WERI-Rb-1 (cell line): ENCODE results near the gene PARP4.
"Not testable (repeated sequence)": the region's sequence is repeated elsewhere in the genome, so short reads cannot be mapped to it uniquely, and the experiment has no call there.

Experiments
- DNase-seq: peaks from one replicate; pipeline ENCODE4 v3.0.0-alpha.2; 2020
- H3K27ac ChIP-seq: fragments of 250-450 bp; sonication (Bioruptor Pico); 2 replicates; pipeline ENCODE4 v1.5.1; 2020; ENCODE audit warnings: mild to moderate bottlenecking, moderate library complexity
- H3K27me3 ChIP-seq: fragments of 250-450 bp; sonication (Bioruptor Pico); 2 replicates; pipeline ENCODE4 v1.5.1; 2021; ENCODE audit warnings: mild to moderate bottlenecking, low read depth, moderate library complexity; ENCODE audit not compliant: insufficient read depth, severe bottlenecking
- H3K36me3 ChIP-seq: fragments of 250-450 bp; sonication (Bioruptor Pico); 2 replicates; pipeline ENCODE4 v1.5.1; 2020; ENCODE audit warnings: mild to moderate bottlenecking, moderate library complexity
- H3K4me3 ChIP-seq: 2 replicates; pipeline ENCODE4 v1.5.1; 2011; ENCODE audit warnings: low read depth, mild to moderate bottlenecking, control low read depth, low read length
- H3K9me3 ChIP-seq: fragments of 250-450 bp; sonication (Bioruptor Pico); 2 replicates; pipeline ENCODE4 v1.5.1; 2021; ENCODE audit warnings: mild to moderate bottlenecking, moderate library complexity; ENCODE audit not compliant: severe bottlenecking
- TF ChIP-seq, protein P1 (sequence below): IDR thresholded peaks from 2 replicates; pipeline ENCODE4 v1.5.1; 2011; ENCODE audit warnings: low read depth, mild to moderate bottlenecking, control low read depth, inconsistent platforms, low read length

PARP4 gene

DNA sequence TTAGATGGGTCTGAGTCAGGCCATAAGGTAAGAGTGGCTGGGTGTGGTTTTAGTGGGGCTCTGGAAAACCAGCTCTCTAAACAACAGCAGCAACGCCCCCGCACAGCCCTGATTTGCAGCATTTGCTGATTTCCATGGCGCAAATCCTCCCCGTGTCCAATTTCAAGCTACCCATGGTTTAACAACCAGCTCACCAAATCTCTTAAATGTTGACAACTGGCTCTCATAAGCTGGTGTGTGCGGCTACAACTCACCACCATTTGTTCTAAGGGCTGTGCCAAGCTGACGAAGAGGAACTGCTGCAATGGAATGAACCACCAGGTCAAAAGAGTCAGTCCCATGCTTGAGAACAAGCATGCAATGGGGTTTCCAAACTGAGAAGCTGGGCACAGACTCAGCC is 22.9 kb downstream of the PARP4 start:
- Histone ChIP-seq H3K4me3 (no peak overlapping the region), H3K9me3 (no peaks in the 10 kb centered on the region), H3K27me3 (no peaks in the 10 kb centered on the region), H3K27ac (no peak overlapping the region), H3K36me3 (peaks cover 67% of the 10 kb centered on the region)
- TF ChIP-seq, protein P1, sequence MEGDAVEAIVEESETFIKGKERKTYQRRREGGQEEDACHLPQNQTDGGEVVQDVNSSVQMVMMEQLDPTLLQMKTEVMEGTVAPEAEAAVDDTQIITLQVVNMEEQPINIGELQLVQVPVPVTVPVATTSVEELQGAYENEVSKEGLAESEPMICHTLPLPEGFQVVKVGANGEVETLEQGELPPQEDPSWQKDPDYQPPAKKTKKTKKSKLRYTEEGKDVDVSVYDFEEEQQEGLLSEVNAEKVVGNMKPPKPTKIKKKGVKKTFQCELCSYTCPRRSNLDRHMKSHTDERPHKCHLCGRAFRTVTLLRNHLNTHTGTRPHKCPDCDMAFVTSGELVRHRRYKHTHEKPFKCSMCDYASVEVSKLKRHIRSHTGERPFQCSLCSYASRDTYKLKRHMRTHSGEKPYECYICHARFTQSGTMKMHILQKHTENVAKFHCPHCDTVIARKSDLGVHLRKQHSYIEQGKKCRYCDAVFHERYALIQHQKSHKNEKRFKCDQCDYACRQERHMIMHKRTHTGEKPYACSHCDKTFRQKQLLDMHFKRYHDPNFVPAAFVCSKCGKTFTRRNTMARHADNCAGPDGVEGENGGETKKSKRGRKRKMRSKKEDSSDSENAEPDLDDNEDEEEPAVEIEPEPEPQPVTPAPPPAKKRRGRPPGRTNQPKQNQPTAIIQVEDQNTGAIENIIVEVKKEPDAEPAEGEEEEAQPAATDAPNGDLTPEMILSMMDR = no peak
- DNase-seq = no peak

DNA sequence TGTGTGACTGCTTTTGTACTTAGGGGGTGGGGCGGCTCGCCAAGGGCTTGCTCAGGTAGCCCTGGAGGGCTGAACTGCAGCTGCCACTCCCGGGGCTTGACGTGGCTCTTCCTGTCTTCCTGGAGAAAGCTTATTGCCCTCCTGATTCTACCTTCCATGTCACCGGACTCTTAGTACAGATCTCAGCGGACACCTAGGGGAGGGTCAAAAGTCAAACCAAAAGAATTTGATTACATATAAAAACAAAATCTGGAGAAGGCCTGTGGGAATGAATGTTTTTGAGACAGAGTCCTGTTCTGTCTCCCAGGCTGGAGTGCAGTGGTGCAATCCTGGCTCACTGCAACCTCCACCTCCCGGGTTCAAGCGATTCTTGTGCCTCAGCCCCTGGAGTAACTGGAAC is 24.5 kb downstream of the PARP4 start:
- H3K9me3 ChIP-seq, H3K4me3 ChIP-seq, H3K27me3 ChIP-seq, DNase-seq, H3K27ac ChIP-seq: not testable (repeated sequence)
- peaks cover 64% of the 10 kb centered on the region for H3K36me3 ChIP-seq

DNA sequence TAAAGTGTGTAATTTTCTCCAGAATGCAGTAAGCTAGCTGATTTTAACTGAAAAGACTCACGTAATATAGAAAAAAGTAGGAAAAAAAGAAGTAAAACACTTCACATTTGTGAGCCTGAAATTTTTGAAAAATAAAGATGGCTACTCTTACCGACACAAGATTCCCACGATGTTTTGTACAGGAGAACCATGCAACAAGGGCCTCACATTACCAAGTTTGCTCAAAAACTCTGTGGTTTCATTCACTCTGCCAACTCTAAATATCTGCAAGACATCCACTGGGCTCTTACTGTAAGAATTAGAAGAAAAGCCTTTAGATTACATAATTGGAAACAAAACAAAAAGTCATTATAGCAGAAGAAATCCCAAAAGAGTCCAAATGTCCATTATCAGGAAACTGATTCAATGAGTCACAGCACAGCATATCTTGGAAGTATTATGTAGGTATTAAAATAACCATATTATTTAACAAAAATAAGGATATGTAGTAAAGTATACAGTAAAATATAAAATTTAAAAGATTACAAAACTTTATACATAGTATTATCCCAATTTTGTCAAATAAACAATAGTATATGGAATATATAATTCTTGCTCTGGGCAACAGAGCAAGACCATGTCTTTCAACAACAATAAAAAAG is 26.4 kb downstream of the PARP4 start:
- not testable (repeated sequence) for H3K4me3 ChIP-seq, H3K27me3 ChIP-seq, H3K9me3 ChIP-seq, H3K27ac ChIP-seq, DNase-seq
- H3K36me3 ChIP-seq = peaks cover 67% of the 10 kb centered on the region

DNA sequence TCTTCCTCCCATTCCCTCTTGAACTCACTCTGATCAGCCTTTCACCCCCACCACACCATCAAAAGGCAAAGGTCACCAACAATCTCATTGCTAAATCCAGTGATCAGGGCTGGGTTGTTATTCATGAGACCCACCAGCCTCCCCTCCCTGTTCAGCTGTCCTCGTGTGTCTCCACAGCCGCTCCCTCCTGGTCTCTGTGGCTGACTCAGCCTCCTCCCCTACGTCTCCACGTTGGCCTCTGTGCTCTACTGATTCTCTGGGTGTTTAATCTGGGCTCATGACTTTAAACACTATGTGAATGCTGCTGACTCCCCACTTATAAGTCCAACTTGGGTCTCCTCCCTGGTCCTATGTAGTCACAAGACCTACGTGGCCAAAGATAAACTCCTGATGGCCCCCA is 38.9 kb downstream of the PARP4 start:
- H3K4me3 ChIP-seq = no peak overlapping the region
- no peaks in the 10 kb centered on the region for H3K27me3 ChIP-seq
- TF ChIP-seq, protein P1 = no peak
- H3K36me3 ChIP-seq = peaks cover 40% of the 10 kb centered on the region
- no peaks in the 10 kb centered on the region for H3K9me3 ChIP-seq
- DNase-seq = no peak
- no peak overlapping the region for H3K27ac ChIP-seq

- H3K36me3 ChIP-seq = peaks cover 49% of the 10 kb centered on the region
- H3K27me3 ChIP-seq, H3K27ac ChIP-seq, DNase-seq, H3K4me3 ChIP-seq, H3K9me3 ChIP-seq: not testable (repeated sequence)
These were observed 40.4 kb downstream of the PARP4 start for GRCh38 chr13:24472129-24472528.

- TF ChIP-seq, protein P1 = no peak
- Histone ChIP-seq H3K9me3 (no peaks in the 10 kb centered on the region), H3K36me3 (peaks cover 30% of the 10 kb centered on the region), H3K27ac (no peak overlapping the region), H3K27me3 (no peaks in the 10 kb centered on the region), H3K4me3 (no peak overlapping the region)
- no peak for DNase-seq
These were observed 49.5 kb downstream of the PARP4 start for GRCh38 chr13:24463078-24463477.

- Histone ChIP-seq H3K27ac (no peak overlapping the region), H3K9me3 (no peaks in the 10 kb centered on the region), H3K4me3 (no peak overlapping the region), H3K36me3 (peaks cover 29% of the 10 kb centered on the region), H3K27me3 (no peaks in the 10 kb centered on the region)
- TF ChIP-seq, protein P1 = no peak
- DNase-seq = no peak
These were observed 52.3 kb downstream of the PARP4 start for GRCh38 chr13:24460256-24460655.
